K562 (cell line): ENCODE results near the gene EHBP1L1. TPM values are rescaled to one million over a fixed set of nuclear protein-coding genes. Genes with fewer than 3 reads are reported as not detected.

Experiments
- ARID1B ChIP-seq: fragments of 450-650 bp; IDR thresholded peaks from 2 replicates; pipeline ENCODE4 v1.6.1; 2016; ENCODE audit warnings: antibody characterized with exemption, mild to moderate bottlenecking, inconsistent platforms
- FIP1L1 ChIP-seq: fragments of 200-400 bp; formaldehyde crosslinking; IDR thresholded peaks from 2 replicates; pipeline ENCODE4 v1.6.1; 2018; ENCODE audit warnings: mild to moderate bottlenecking, low read depth, low read length; ENCODE audit not compliant: poor library complexity, severe bottlenecking
- HSF4 ChIP-seq: fragments of 250-450 bp; sonication (Bioruptor Pico); IDR thresholded peaks from 2 replicates; pipeline ENCODE4 v2.1.2; 2022; ENCODE audit warnings: mild to moderate bottlenecking, moderate library complexity, borderline replicate concordance
- KDM2B ChIP-seq: fragments of 250-450 bp; sonication (Bioruptor Pico); IDR thresholded peaks from 2 replicates; pipeline ENCODE4 v1.8.0; 2021; ENCODE audit warnings: mild to moderate bottlenecking, moderate library complexity
- NBN ChIP-seq: fragments of 450-650 bp; IDR thresholded peaks from 2 replicates; pipeline ENCODE4 v1.6.1; 2016; ENCODE audit warnings: low read depth, mild to moderate bottlenecking
- NR4A1 ChIP-seq, 2 experiments: fragments of 250-450 bp in 1 of 2; fragments of 450-650 bp in 1 of 2; sonication (Bioruptor Pico) in 1 of 2; IDR thresholded peaks; 2 replicates each; pipeline versions ENCODE4 v1.4.0 to v1.6.1; 2016 to 2020; ENCODE audit warnings: mild to moderate bottlenecking in 2 of 2, missing compliant biosample characterization in 1 of 2, missing genetic modification characterization in 1 of 2, moderate library complexity in 1 of 2
- POLR3G ChIP-seq: IDR thresholded peaks from 2 replicates; pipeline ENCODE4 v1.6.1; 2011; ENCODE audit not compliant: insufficient read length, insufficient replicate concordance; ENCODE audit errors: extremely low read depth
- RB1 ChIP-seq: fragments of 450-650 bp; IDR thresholded peaks from 2 replicates; pipeline ENCODE4 v1.6.1; 2017; ENCODE audit warnings: low read depth, mild to moderate bottlenecking
- STAG1 ChIP-seq: sonication (generic); formaldehyde crosslinking; IDR thresholded peaks from 2 replicates; pipeline ENCODE4 v1.5.0; 2020; ENCODE audit warnings: missing genetic modification reagents, borderline replicate concordance
- TFE3 ChIP-seq: fragments of 450-650 bp; formaldehyde crosslinking; IDR thresholded peaks from 2 replicates; pipeline ENCODE4 v1.4.0; 2020; ENCODE audit warnings: mild to moderate bottlenecking, mixed read lengths
- TSC22D4 ChIP-seq: fragments of 450-650 bp; IDR thresholded peaks from 2 replicates; pipeline ENCODE4 v1.6.1; 2016; ENCODE audit warnings: missing genetic modification characterization, missing biosample characterization, control low read depth
- ZBTB43 ChIP-seq: sonication (generic); formaldehyde crosslinking; IDR thresholded peaks from 2 replicates; pipeline ENCODE4 v1.8.0; 2023; ENCODE audit warnings: mild to moderate bottlenecking, missing genetic modification reagents
- ZNF124 ChIP-seq: sonication (generic); formaldehyde crosslinking; IDR thresholded peaks from 2 replicates; pipeline ENCODE4 v1.8.1; 2022; ENCODE audit warnings: missing genetic modification reagents
- ZNF253 ChIP-seq: fragments of 250-450 bp; sonication (Bioruptor Pico); conservative IDR thresholded peaks from 2 replicates; pipeline ENCODE4 v1.6.1; 2021; ENCODE audit warnings: mild to moderate bottlenecking
- ZNF263 ChIP-seq: sonication (generic); formaldehyde crosslinking; IDR thresholded peaks from 2 replicates; pipeline ENCODE4 v1.8.0; 2022; ENCODE audit warnings: mild to moderate bottlenecking, missing genetic modification reagents, borderline replicate concordance
- ZNF274 ChIP-seq: IDR thresholded peaks from 2 replicates; pipeline ENCODE4 v1.6.1; 2011; ENCODE audit warnings: low read depth, mild to moderate bottlenecking, low read length, moderate library complexity, borderline replicate concordance
- ZNF76 ChIP-seq: fragments of 250-450 bp; sonication (Bioruptor Pico); IDR thresholded peaks from 2 replicates; pipeline ENCODE4 v1.4.0; 2020; ENCODE audit warnings: mild to moderate bottlenecking, moderate library complexity, borderline replicate concordance
- polyA plus RNA-seq, 8 experiments: library from polyadenylated mRNA; depleted of rRNA in 4 of 8; stranded (reverse) in 5 of 8; unstranded in 3 of 8; fragments of >200 nt; fragmentation: Nextera tagmentation in 2 of 8; fragmentation: Illumina TruSeq in 1 of 8; extraction: Ambion mirVana in 2 of 8; extraction: Trizol in 1 of 8; gene quantifications; 2 replicates each; pipeline versions ENCODE4 v1.2.1 to v1.2.3, GENCODE V29; 2011 to 2014; ENCODE audit warnings: inconsistent platforms in 1 of 8, missing spikeins in 1 of 8
- total RNA-seq, 7 experiments: library from RNA; depleted of rRNA in 6 of 7; stranded (reverse); fragments of >200 nt in 6 of 7; fragmentation: Illumina TruSeq in 2 of 7; extraction: Trizol in 2 of 7; gene quantifications; 2 replicates each; pipeline versions ENCODE4 v1.2.1 to v1.2.3, GENCODE V29; 2011 to 2021; ENCODE audit warnings: low replicate concordance in 1 of 7
- TF ChIP-seq, protein P1 (sequence below): sonication (generic); formaldehyde crosslinking; IDR thresholded peaks from 2 replicates; pipeline ENCODE4 v1.8.0; 2022; ENCODE audit warnings: mild to moderate bottlenecking, missing genetic modification reagents
- TF ChIP-seq, protein P2 (sequence below): fragments of 150-350 bp; IDR thresholded peaks from 2 replicates; pipeline ENCODE4 v1.6.1; 2014; ENCODE audit warnings: low read depth, mild to moderate bottlenecking, low read length, borderline replicate concordance

EHBP1L1 gene
- total and polyA plus RNA-seq, 9 of the 15 experiments (the other 6 are each of a cell fraction or from before 2014, with no cell fraction given), result 0.03 to 87.1 (median 26.3) TPM

DNA sequence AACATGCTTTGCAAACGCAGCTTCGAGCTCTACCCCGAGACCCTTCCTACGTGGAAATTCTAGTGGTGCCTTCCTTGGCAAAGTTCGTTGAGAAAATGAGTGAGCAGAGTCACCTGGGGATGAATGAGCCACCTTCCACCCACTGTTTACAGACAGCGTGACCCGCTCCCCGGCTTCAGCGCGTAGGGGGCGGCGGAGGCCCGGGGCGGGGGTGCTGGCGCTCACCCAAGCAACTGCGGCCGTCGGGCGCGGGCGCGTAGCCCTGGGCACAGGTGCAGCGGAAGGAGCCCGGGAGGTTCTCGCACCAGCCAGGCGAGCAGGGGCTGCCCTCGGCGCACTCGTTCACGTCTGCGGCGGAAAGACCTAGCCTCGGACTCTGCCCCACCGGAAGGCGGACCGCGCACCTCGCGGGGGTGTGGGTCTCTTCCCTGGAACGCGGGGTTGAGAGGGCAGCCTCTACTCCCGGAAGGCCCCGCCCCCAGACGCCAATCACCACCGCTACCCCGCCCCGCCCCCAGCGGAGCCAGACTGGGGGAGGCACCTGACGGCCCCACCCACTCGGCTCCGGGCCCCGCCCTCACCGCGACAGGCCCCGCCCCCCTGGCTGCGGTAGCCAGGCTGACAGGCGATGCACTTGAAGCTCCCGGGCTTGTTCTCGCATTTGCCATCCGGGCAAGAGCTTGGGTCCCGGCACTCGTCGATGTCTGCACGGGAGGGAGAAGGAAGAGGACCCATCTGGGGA lies 29.5 kb upstream of the EHBP1L1 start (continued):
- TF ChIP-seq ZNF274, result no peak
- TF ChIP-seq POLR3G, result no peak
- TF ChIP-seq TSC22D4 (tag), result no peak
- TF ChIP-seq NR4A1 (CRISPR knock-in tag; IDR thresholded peaks at IDR 0.05), result no peak
- TF ChIP-seq NR4A1 (tag; IDR thresholded peaks at IDR 0.05), result no peak
- no peak for TF ChIP-seq ZNF263
- TF ChIP-seq ZNF253 (CRISPR knock-in tag), result no peak
- TF ChIP-seq, protein P1, sequence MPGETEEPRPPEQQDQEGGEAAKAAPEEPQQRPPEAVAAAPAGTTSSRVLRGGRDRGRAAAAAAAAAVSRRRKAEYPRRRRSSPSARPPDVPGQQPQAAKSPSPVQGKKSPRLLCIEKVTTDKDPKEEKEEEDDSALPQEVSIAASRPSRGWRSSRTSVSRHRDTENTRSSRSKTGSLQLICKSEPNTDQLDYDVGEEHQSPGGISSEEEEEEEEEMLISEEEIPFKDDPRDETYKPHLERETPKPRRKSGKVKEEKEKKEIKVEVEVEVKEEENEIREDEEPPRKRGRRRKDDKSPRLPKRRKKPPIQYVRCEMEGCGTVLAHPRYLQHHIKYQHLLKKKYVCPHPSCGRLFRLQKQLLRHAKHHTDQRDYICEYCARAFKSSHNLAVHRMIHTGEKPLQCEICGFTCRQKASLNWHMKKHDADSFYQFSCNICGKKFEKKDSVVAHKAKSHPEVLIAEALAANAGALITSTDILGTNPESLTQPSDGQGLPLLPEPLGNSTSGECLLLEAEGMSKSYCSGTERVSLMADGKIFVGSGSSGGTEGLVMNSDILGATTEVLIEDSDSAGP (CRISPR knock-in tag), result no peak
- TF ChIP-seq ZNF76 (CRISPR knock-in tag), result 0 out of 2 replicates have a peak, but pooled peaks have one; percentile 21
- TF ChIP-seq KDM2B (CRISPR knock-in tag), result 0 out of 2 replicates have a peak, but pooled peaks have one; percentile 17
- no peak for TF ChIP-seq ZBTB43 (CRISPR knock-in tag)
- no peak for TF ChIP-seq FIP1L1
- 0 out of 2 replicates have a peak, but pooled peaks have one; percentile 35 for TF ChIP-seq RB1
- TF ChIP-seq, protein P2, sequence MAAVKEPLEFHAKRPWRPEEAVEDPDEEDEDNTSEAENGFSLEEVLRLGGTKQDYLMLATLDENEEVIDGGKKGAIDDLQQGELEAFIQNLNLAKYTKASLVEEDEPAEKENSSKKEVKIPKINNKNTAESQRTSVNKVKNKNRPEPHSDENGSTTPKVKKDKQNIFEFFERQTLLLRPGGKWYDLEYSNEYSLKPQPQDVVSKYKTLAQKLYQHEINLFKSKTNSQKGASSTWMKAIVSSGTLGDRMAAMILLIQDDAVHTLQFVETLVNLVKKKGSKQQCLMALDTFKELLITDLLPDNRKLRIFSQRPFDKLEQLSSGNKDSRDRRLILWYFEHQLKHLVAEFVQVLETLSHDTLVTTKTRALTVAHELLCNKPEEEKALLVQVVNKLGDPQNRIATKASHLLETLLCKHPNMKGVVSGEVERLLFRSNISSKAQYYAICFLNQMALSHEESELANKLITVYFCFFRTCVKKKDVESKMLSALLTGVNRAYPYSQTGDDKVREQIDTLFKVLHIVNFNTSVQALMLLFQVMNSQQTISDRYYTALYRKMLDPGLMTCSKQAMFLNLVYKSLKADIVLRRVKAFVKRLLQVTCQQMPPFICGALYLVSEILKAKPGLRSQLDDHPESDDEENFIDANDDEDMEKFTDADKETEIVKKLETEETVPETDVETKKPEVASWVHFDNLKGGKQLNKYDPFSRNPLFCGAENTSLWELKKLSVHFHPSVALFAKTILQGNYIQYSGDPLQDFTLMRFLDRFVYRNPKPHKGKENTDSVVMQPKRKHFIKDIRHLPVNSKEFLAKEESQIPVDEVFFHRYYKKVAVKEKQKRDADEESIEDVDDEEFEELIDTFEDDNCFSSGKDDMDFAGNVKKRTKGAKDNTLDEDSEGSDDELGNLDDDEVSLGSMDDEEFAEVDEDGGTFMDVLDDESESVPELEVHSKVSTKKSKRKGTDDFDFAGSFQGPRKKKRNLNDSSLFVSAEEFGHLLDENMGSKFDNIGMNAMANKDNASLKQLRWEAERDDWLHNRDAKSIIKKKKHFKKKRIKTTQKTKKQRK, result no peak
- no peak for TF ChIP-seq STAG1 (CRISPR knock-in tag)
- TF ChIP-seq TFE3, result no peak
- no peak for TF ChIP-seq HSF4 (CRISPR knock-in tag)
- TF ChIP-seq ZNF124, result no peak
- TF ChIP-seq NBN, result no peak
- no peak; the same call in 1 of the 2 replicates for TF ChIP-seq ARID1B
